Hippocampal formation (tissue), 2 donors: ENCODE data around the gene TLL1.

Experiments
- DNase-seq, 2 donors: peaks; one replicate each; lab custom pipeline; 2025; lab: John Stamatoyannopoulos, UW

The TLL1 gene

DNA sequence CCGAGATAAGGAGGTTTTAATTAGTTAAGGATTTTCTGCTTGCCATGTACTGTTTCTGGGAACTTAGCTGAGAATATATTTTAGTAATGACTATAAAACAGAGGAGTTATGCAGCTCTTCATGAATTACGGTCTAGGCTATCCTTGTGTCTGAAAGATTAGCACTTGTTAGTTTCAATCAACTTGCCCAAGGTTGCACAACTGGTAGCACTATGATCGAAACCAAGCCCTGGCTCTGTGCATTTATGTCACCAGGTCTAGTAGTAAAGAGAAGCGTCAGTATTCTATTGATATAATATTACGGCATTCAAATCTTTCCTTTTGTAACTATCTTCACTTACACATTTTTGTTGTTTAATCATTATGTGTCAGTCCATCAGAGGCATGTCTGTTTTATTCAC is 176.0 kb downstream of the TLL1 start:
- no peak for DNase-seq

DNA sequence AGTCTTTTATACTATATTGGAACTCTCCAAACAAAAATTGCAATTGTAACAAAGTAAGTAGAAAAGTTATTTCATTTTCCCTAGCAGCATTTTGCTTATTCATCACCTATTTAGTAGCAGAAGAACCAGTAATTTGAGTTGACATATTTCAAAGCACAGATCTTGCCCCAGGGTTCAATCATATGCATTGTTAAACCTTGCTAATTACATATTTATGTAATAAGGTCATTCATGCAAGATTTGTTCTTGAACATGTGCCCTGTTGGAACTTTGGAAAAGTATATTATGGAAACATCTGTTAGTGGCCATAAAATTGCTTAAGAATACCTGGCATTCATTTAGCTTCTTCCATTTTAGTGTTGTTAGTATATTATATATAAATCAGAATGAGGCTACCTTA is 191.7 kb downstream of the TLL1 start:
- DNase-seq = no peak

GRCh38 chr4:166065324-166065723 is 192.3 kb downstream of the TLL1 start:
- DNase-seq = no peak

- DNase-seq = no peak
These were observed 193.9 kb downstream of the TLL1 start for GRCh38 chr4:166066936-166067335.

DNA sequence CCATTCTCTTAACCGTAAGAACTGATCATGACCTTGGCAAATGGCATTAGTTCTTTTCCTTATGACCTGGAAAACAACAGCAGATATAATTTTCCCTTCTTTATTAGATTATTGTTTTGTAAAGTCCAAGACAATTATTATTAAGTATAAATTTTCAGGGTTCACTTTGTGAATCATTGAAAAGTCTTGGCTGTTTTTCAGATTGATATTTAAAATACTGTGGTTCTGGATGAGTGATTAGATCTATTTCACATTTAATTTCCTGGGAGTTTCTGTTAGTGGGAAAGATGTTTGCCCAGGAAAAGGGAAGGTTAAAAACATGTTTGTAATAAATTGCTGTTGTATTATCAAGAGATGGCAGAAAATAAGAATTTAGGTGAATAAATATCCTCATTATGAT is 194.9 kb downstream of the TLL1 start:
- no peak for DNase-seq

GRCh38 chr4:166073783-166074182 is 200.7 kb downstream of the TLL1 start:
- DNase-seq = no peak

DNA sequence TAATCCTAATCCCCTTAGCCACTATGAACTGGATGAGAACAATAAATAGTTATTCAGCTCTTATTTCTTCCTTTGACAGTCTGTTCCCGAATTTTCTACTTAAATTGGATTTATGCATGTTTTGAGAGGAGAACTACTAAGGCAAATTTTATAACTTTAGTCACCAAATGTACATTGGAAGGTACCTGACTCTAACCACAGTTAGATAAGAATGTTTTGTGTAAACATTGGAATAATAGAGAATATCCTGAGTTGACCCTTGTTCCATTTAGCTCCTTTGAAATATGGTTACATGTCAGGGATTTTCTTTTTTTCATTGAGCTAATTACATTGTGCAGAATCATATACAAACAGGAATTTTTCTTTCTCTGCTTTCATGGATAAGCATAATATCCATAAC is 202.6 kb downstream of the TLL1 start:
- DNase-seq = no peak

GRCh38 chr4:166077782-166078181 is 204.7 kb downstream of the TLL1 start:
- no peak for DNase-seq

GRCh38 chr4:166078383-166078782 is 205.3 kb downstream of the TLL1 start:
- no peak for DNase-seq

DNA sequence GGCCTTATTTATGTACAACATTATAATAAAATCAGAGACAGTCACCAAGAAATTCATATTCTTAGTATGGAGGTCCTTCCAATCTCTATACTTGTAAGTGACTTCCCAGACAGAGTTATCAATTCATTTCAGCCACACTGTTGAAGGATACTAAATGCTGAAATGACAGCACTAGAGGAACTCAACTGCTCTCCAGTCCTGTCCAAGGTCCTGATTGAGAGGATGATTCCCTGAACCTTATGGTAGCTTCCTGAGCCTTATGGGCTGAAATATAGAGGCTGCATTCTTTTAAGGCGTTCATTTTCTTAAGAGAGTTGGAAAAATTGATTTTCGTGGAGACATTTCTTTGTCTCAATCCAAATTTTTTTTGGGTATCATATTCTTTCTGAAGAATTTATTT is 205.9 kb downstream of the TLL1 start:
- no peak for DNase-seq

DNA sequence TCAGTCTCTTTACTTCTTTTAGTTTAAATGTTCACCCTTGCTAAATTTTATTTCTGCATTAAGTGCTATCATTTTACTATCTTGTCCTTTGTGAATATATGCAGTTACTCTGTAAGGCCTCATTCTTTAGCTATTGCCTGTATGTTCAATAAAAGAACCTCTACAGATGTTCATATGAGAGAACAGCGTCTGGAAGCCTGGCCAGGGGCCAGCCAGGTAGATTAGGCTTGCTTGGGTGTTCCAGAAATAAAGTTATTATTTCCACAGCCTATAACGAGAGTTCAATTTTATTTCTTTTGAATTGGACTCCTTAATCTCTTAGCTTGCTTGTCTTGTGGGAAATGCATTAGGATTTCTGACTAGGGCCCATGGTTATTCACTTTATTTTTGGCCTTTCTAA is 214.5 kb downstream of the TLL1 start:
- DNase-seq = no peak

GRCh38 chr4:166088576-166088975 is 215.5 kb downstream of the TLL1 start:
- no peak for DNase-seq

DNA sequence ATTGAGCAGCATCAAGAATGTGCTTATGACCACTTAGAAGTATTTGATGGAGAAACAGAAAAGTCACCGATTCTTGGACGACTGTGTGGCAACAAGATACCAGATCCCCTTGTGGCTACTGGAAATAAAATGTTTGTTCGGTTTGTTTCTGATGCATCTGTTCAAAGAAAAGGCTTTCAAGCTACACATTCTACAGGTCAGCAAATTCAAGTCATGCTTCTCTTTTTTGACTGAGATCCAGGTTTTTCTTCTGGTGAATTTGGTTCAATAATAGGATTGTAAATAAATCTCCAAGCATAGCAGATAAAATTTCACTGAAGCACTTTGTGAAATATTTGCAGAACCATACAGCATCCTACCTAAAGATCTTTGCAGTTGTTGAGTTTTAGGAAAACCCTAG is 218.1 kb downstream of the TLL1 start:
- DNase-seq = no peak

DNA sequence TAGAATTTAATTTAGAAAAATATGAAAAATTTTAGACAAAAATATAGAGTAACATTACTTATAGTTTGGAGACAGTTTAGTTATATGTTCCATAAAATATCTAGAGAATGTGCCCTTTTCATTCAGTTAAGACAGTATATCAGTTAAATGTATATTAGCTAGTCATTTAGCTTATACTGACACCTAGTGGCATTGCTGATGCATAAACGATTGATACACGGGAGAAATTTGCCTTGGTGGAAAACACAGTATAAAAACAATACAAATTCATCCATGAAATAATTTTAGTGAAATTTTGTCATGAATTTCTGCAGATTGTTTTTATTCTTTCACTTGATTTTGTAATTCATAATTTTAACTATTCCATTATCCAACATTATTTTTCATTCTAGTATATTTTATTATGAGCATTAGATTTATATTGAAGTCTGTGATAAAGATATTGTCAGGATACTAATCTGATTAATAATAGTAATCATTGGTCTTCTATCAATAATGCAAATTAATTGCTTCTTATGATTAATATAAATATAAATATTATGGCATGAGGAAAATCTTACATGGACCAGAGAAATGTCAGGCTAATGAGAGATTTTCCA is 219.0 kb downstream of the TLL1 start:
- peak in 1 of 2 donors; percentile 54 for DNase-seq

GRCh38 chr4:166092797-166093290 is 219.8 kb downstream of the TLL1 start:
- no peak for DNase-seq

DNA sequence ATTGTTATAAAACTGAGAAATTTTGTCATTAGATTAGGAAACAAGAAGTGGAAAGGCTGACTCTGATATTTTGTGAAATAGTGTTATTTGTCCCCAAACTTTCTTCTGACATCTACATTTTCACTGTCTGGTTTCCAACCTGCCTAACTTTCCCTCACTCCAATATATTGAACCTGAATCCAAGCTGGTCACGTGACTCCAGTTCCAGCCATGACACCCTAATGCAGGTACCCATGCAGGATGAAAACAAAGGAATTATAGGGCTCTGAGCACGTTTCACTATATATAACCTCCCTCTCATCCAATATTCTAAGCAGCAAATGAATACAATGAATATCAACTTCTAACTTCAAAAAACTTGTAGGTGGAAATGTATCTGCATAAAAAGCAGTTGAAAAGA is 231.6 kb downstream of the TLL1 start:
- no peak for DNase-seq

- DNase-seq = no peak
These were observed 248.9 kb downstream of the TLL1 start for GRCh38 chr4:166121897-166122296.

GRCh38 chr4:166123546-166123945 is 250.5 kb downstream of the TLL1 start:
- DNase-seq = no peak

DNA sequence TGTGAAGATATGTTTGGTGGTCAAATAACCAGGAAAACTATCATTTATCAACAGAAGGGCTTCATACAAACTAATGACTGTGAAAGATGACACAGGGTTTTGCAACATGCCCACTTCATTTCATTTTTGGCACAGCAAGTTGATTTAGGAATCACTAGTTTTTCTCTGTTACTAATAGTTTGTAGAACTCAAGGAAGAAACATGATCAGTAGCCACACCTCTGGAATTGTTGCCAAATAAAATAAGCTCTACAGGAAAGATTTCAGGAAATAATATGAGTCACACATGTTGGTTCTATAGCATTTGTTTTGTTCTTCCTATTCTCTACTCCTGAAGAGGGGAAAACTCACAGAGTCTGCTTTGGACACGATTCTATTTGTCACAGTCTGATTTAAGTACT is 255.4 kb downstream of the TLL1 start:
- DNase-seq = no peak

GRCh38 chr4:166134285-166134684 is 261.2 kb downstream of the TLL1 start:
- no peak for DNase-seq

DNA sequence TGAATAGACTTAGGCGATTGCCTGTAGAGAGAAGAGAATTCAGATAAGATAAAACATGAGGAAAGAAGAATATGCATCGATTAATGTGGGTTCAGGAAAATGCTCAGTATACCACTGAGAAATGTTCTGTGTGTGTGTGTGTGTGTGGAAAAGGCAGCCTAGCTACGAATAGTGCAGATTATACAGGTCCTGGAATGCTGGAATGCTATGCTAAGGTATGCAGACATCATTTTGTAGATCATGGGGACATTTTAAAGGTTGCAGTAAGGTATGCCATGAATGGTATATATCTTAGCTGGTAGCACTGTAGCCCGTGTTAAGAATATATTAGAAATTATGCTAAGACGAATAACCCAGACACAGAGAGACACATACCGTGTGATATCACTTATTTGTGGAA is 267.9 kb downstream of the TLL1 start:
- no peak for DNase-seq

- DNase-seq = no peak
These were observed 270.2 kb downstream of the TLL1 start for GRCh38 chr4:166143227-166143626.

DNA sequence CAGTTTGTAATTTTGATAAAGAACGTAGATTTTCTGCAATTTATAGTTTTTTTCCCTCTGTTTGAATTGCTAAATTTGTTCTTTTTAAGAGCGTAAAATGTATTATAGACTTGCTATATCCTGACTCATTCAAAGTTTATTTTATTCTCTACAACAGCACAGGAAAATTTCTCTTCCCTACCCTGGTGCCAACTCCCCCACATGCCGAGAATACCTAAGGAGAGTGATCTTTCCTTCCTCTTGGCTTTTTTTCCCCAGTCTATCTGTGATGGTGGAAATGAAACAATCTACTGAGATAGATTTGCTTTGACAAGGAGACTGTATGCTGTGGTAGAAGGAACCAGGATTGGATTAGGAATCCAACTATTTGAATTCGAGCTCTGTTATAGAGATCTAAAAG is 271.6 kb downstream of the TLL1 start:
- no peak for DNase-seq

DNA sequence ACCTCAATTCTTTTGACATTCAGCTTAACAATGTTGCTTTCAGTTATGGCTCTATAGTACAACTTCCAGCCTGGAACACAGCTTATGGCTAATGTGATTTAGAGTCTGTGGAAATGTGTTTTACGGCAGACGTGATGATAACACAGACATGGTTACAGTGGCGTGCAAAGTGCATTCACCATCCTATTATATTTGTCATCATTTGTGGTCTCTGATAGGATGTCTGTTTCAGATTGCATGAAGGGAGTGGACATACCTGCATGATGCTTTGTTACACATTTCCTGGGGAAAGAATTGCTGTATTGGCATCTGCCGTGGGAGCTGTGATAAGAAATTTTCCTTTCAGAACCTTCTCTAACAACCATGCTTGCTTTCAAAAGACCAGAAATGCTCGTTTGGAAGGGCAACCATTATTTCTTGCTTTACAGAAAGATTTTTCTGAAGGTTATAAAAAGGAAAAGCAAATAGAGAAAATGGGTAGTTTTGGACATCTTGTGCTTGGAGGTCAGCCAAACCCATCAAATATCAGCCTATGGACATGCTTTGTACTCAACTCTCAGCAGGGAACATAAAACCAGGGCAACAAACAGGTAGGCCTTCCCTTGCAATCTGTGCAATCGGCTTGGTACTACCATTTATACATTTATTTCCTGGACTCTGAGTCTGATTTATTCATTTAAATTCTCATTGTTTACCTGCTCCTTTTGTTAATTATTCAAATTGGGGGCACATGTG is 273.9 kb downstream of the TLL1 start:
- no peak for DNase-seq
